ENCODE results near the gene KCNE1. TPM values are rescaled to one million over a fixed set of nuclear protein-coding genes. Genes with fewer than 3 reads are reported as not detected.

Gene KCNE1
- total RNA-seq, 3 donors from 2014 or later: 0.32 to 1.4 (median 0.55) TPM

GRCh38 chr21:34526618-34527290, 14.7 kb upstream of the KCNE1 start:
- peak; percentile 58 to 77 (median 62) for DNase-seq
- TF ChIP-seq, protein P1, sequence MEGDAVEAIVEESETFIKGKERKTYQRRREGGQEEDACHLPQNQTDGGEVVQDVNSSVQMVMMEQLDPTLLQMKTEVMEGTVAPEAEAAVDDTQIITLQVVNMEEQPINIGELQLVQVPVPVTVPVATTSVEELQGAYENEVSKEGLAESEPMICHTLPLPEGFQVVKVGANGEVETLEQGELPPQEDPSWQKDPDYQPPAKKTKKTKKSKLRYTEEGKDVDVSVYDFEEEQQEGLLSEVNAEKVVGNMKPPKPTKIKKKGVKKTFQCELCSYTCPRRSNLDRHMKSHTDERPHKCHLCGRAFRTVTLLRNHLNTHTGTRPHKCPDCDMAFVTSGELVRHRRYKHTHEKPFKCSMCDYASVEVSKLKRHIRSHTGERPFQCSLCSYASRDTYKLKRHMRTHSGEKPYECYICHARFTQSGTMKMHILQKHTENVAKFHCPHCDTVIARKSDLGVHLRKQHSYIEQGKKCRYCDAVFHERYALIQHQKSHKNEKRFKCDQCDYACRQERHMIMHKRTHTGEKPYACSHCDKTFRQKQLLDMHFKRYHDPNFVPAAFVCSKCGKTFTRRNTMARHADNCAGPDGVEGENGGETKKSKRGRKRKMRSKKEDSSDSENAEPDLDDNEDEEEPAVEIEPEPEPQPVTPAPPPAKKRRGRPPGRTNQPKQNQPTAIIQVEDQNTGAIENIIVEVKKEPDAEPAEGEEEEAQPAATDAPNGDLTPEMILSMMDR (IDR thresholded peaks at IDR 0.05): no peak
- Histone ChIP-seq H3K4me1 (ENCODE audit: low read depth) (peaks cover 29% of the 10 kb centered on the region), H3K4me3 (no peak overlapping the region), H3K9me3 (no peaks in the 10 kb centered on the region), H3K36me3 (ENCODE audit: low read depth) (no peaks in the 10 kb centered on the region)
- intact Hi-C loops (cut with DNase I, micrococcal nuclease): no loop called here
- ATAC-seq: peak; percentile 85

- intact Hi-C loops (cut with DNase I, micrococcal nuclease): no loop called here
- ATAC-seq (no peak), DNase-seq (no peak)
- TF ChIP-seq, protein P1 (IDR thresholded peaks at IDR 0.05): no peak
- no peaks in the 10 kb centered on the region for H3K9me3 ChIP-seq
- H3K4me3 ChIP-seq: no peak overlapping the region
- peaks cover 29% of the 10 kb centered on the region for H3K4me1 ChIP-seq (ENCODE audit: low read depth)
- no peaks in the 10 kb centered on the region for H3K36me3 ChIP-seq (ENCODE audit: low read depth)
Measured at GRCh38 chr21:34526241-34526617, 14.2 kb upstream of the KCNE1 start.

GRCh38 chr21:34524646-34525601, 12.9 kb upstream of the KCNE1 start:
- Histone ChIP-seq H3K4me3 (no peak overlapping the region), H3K4me1 (ENCODE audit: low read depth) (peaks cover 29% of the 10 kb centered on the region), H3K36me3 (ENCODE audit: low read depth) (no peaks in the 10 kb centered on the region), H3K9me3 (no peaks in the 10 kb centered on the region)
- ATAC-seq (no peak), DNase-seq (no peak)
- intact Hi-C loops (cut with DNase I, micrococcal nuclease): no loop called here
- TF ChIP-seq, protein P1 (IDR thresholded peaks at IDR 0.05): no peak

DNA sequence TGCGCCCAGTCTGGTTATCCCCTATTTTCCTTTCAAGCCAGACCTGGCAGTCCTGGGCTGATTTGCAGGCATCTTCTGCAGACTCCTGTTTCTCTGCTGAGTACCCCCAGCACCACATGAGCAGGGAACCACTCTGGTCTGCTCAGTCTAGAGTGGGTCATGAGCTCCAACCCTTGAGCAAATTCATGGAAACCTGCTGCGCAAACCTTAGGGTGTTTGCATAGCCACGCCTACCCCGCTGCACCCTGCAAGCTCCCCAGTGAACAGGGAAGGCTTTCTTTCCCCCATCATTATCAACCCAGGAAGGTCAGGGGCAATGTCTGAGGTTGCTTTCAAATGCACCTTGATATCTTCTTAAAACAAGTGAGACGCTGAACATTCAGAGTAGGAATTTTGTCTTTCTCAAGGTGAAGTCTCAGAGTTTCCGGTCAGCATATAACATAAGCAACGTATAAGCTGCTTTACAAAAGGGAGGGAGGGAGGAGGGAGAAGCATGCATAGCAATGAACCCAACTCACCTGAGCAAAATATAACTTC, 11.1 kb upstream of the KCNE1 start:
- Histone ChIP-seq H3K4me3 (no peak overlapping the region), H3K36me3 (ENCODE audit: low read depth) (no peaks in the 10 kb centered on the region), H3K4me1 (ENCODE audit: low read depth) (peaks cover 27% of the 10 kb centered on the region), H3K9me3 (no peaks in the 10 kb centered on the region)
- TF ChIP-seq, protein P1 (IDR thresholded peaks at IDR 0.05): no peak
- intact Hi-C loops (cut with DNase I, micrococcal nuclease): no loop called here
- peak; percentile 53 for ATAC-seq
- DNase-seq: peak; percentile 63 to 64 (median 63)

DNA sequence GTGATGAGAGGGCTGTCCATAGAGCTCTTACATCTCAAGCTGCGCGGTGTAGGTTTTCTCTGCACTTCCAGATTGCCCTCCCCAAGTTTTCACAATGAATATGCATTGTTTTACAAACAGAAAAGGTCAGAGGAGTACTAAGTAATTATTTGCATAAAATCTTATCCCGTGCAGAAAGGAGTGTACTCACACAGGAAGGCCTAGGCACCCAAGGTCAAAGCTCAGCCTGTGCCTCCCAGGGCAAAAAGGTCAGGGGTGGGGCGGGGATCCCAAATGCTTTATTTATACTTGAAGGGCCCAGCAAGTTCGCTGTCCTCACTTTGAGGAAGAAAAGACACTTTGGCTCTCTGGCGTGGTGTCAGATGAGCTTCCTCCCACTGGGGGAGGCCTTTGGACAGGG, 10.3 kb upstream of the KCNE1 start:
- intact Hi-C loops (cut with DNase I, micrococcal nuclease): no loop called here
- DNase-seq (peak; percentile 57 to 69 (median 58)), ATAC-seq (peak; percentile 43)
- no peaks in the 10 kb centered on the region for H3K36me3 ChIP-seq (ENCODE audit: low read depth)
- peaks cover 21% of the 10 kb centered on the region for H3K4me1 ChIP-seq (ENCODE audit: low read depth)
- TF ChIP-seq, protein P1 (IDR thresholded peaks at IDR 0.05): no peak
- H3K9me3 ChIP-seq: no peaks in the 10 kb centered on the region
- no peak overlapping the region for H3K4me3 ChIP-seq

All from mucosa of descending colon (tissue), 3 donors.